Small intestine (tissue), 7 donors: ENCODE results near the gene STUB1. TPM values are rescaled to one million over a fixed set of nuclear protein-coding genes. Genes with fewer than 3 reads are reported as not detected.
A peak's percentile ranks its signal among the peaks of the same experiment; 100 is the strongest.

Source experiments
- DNase-seq, 2 donors: peaks; one replicate each; pipeline versions ENCODE4 v3.0.0 to v3.0.0-alpha.2; 2013
- FAIRE-seq: peaks from 2 replicates; lab custom pipeline; 2012; peaks lifted over from hg19 to GRCh38; lab: Jason Lieb, UNC
- H3K27ac ChIP-seq, 3 donors: one replicate each; pipeline ENCODE4 v1.5.1; 2013; ENCODE audit warnings: low read length in 2 of 3, mild to moderate bottlenecking in 2 of 3, control low read depth in 1 of 3, inconsistent platforms in 1 of 3, low read depth in 1 of 3, moderate library complexity in 1 of 3
- H3K27me3 ChIP-seq, 3 donors: one replicate each; pipeline ENCODE4 v1.6.1; 2013; ENCODE audit warnings: low read length in 3 of 3, inconsistent platforms in 1 of 3; ENCODE audit not compliant: control insufficient read depth in 3 of 3, insufficient read depth in 3 of 3
- H3K36me3 ChIP-seq, 3 donors: one replicate each; pipeline ENCODE4 v1.6.1; 2013; ENCODE audit warnings: low read length in 3 of 3, inconsistent platforms in 1 of 3, low read depth in 1 of 3, mild to moderate bottlenecking in 1 of 3, moderate library complexity in 1 of 3; ENCODE audit not compliant: control insufficient read depth in 3 of 3, insufficient read depth in 2 of 3
- H3K4me1 ChIP-seq, 3 donors: one replicate each; pipeline ENCODE4 v1.6.1; 2013; ENCODE audit warnings: low read length in 2 of 3, inconsistent platforms in 1 of 3, low read depth in 1 of 3, mild to moderate bottlenecking in 1 of 3, moderate library complexity in 1 of 3; ENCODE audit not compliant: control insufficient read depth in 3 of 3, insufficient read depth in 2 of 3
- H3K4me3 ChIP-seq, 3 donors: one replicate each; pipeline ENCODE4 v1.5.1; 2013; ENCODE audit warnings: low read length in 3 of 3, control low read depth in 1 of 3, inconsistent platforms in 1 of 3, low read depth in 1 of 3, mild to moderate bottlenecking in 1 of 3, moderate library complexity in 1 of 3
- H3K9me3 ChIP-seq, 2 donors: one replicate each; pipeline ENCODE4 v1.6.1; 2013; ENCODE audit warnings: low read depth in 1 of 2, low read length in 1 of 2; ENCODE audit not compliant: control insufficient read depth in 2 of 2, insufficient read depth in 1 of 2
- WGBS, 3 donors: extraction: QIAGEN DNeasy Blood & Tissue Kit; methylation state at CpG; one replicate each; pipeline ENCODE4 v1.1.7; 2013; 5-methylcytosine and 5-hydroxymethylcytosine counted together
- polyA plus RNA-seq, 4 donors: library from polyadenylated mRNA; stranded (reverse) in 3 of 4; unstranded in 1 of 4; fragments of 200-250 nt in 3 of 4; fragments of 120-200 nt in 1 of 4; gene quantifications; one replicate each; pipeline versions ENCODE4 v1.2.1 to v1.2.3, GENCODE V29; 2013
- donor health status: healthy with polysubstance abuse.
- donor health status: control.
- donor health status: control.
- donor health status: Bipolar disorder and iron deficiency.
- donor health status: healthy.

Gene STUB1
- polyA plus RNA-seq, 4 donors = 66.2 to 122 (median 118) TPM

GRCh38 chr16:695355-696089 lies 15.3 kb downstream of the STUB1 start:
- Histone ChIP-seq H3K27ac (peak overlapping the region in 1 of 3 donors; percentile 87), H3K4me1 (peaks cover 0 to 14% (median 3%) of the 10 kb centered on the region in 3 donors), H3K4me3 (peak overlapping the region in 2 of 3 donors; percentile 19 to 28), H3K9me3 (no peaks in the 10 kb centered on the region), H3K27me3 (peaks cover 3 to 73% (median 7%) of the 10 kb centered on the region in 3 donors), H3K36me3 (no peaks in the 10 kb centered on the region)
- no peak for FAIRE-seq
- WGBS, 3 donors = 0 to 2% (median 1%) methylated on average over 60 to 71 of the region's 71 CpGs
- peak; percentile 56 to 90 for DNase-seq

GRCh38 chr16:698911-699671 lies 18.9 kb downstream of the STUB1 start:
- 59 to 65% (median 60%) methylated on average over 19 of the region's 19 CpGs for WGBS, 3 donors
- Histone ChIP-seq H3K9me3 (no peaks in the 10 kb centered on the region), H3K36me3 (no peaks in the 10 kb centered on the region), H3K4me3 (no peak overlapping the region), H3K27me3 (peaks cover 18 to 83% (median 27%) of the 10 kb centered on the region in 3 donors), H3K27ac (no peak overlapping the region), H3K4me1 (peaks cover 0 to 14% (median 3%) of the 10 kb centered on the region in 3 donors)
- DNase-seq (no peak), FAIRE-seq (no peak)

GRCh38 chr16:700684-701584 lies 20.7 kb downstream of the STUB1 start:
- 7% methylated on average over 73 to 76 of the region's 76 CpGs for WGBS, 3 donors
- Histone ChIP-seq H3K27me3 (peaks cover 22 to 76% (median 31%) of the 10 kb centered on the region in 3 donors), H3K36me3 (no peaks in the 10 kb centered on the region), H3K4me1 (peaks cover 0 to under 1% (median 0%) of the 10 kb centered on the region in 3 donors), H3K4me3 (no peak overlapping the region), H3K9me3 (no peaks in the 10 kb centered on the region), H3K27ac (no peak overlapping the region)
- peak in 1 of 2 donors; percentile 73 for DNase-seq
- no peak for FAIRE-seq

GRCh38 chr16:702341-702740 lies 22.1 kb downstream of the STUB1 start:
- no peaks in the 10 kb centered on the region for H3K36me3 ChIP-seq
- no peaks in the 10 kb centered on the region for H3K9me3 ChIP-seq
- FAIRE-seq (no peak), DNase-seq (no peak)
- peaks cover 28 to 80% (median 40%) of the 10 kb centered on the region in 3 donors for H3K27me3 ChIP-seq
- no peak overlapping the region for H3K27ac ChIP-seq
- no peaks in the 10 kb centered on the region for H3K4me1 ChIP-seq
- WGBS, 3 donors = 82 to 85% (median 84%) methylated on average over 19 of the region's 19 CpGs
- no peak overlapping the region for H3K4me3 ChIP-seq

GRCh38 chr16:703406-703805 lies 23.2 kb downstream of the STUB1 start:
- DNase-seq (no peak), FAIRE-seq (no peak)
- Histone ChIP-seq H3K4me3 (no peak overlapping the region), H3K9me3 (no peaks in the 10 kb centered on the region), H3K27me3 (peaks cover 28 to 86% (median 48%) of the 10 kb centered on the region in 3 donors), H3K36me3 (no peaks in the 10 kb centered on the region), H3K4me1 (no peaks in the 10 kb centered on the region), H3K27ac (no peak overlapping the region)
- 59 to 79% (median 60%) methylated on average over 12 of the region's 12 CpGs for WGBS, 3 donors

GRCh38 chr16:704047-704446 lies 23.8 kb downstream of the STUB1 start:
- 66 to 70% (median 70%) methylated on average over 7 of the region's 7 CpGs for WGBS, 3 donors
- Histone ChIP-seq H3K9me3 (no peaks in the 10 kb centered on the region), H3K36me3 (no peaks in the 10 kb centered on the region), H3K27me3 (peaks cover 28 to 87% (median 52%) of the 10 kb centered on the region in 3 donors), H3K27ac (no peak overlapping the region), H3K4me3 (no peak overlapping the region), H3K4me1 (no peaks in the 10 kb centered on the region)
- FAIRE-seq (no peak), DNase-seq (no peak)

GRCh38 chr16:704552-705380 lies 24.6 kb downstream of the STUB1 start:
- no peaks in the 10 kb centered on the region for H3K36me3 ChIP-seq
- H3K9me3 ChIP-seq = no peaks in the 10 kb centered on the region
- FAIRE-seq = no peak
- peaks cover 29 to 87% (median 54%) of the 10 kb centered on the region in 3 donors for H3K27me3 ChIP-seq
- no peak for DNase-seq
- peak overlapping the region in 1 of 3 donors; percentile 7 for H3K4me3 ChIP-seq
- H3K4me1 ChIP-seq = no peaks in the 10 kb centered on the region
- 10 to 12% (median 11%) methylated on average over 37 to 50 of the region's 50 CpGs for WGBS, 3 donors
- H3K27ac ChIP-seq = no peak overlapping the region
